Spleen (tissue), 3 donors: ENCODE measurements around the gene DOCK2.

Experiments
- POLR2A ChIP-seq, 3 donors: fragments of 450-650 bp; IDR thresholded peaks; one replicate each; pipeline ENCODE4 v1.5.1; 2017; ENCODE audit warnings: antibody characterized with exemption in 3 of 3, mild to moderate bottlenecking in 1 of 3
- POLR2AphosphoS5 ChIP-seq, 3 donors: sonication (generic); formaldehyde crosslinking; IDR thresholded peaks; one replicate each; pipeline ENCODE4 v1.5.1; 2017; ENCODE audit warnings: antibody characterized with exemption in 3 of 3

- no peak for TF ChIP-seq POLR2A (IDR thresholded peaks at IDR 0.05)
- no peak for TF ChIP-seq POLR2AphosphoS5 (IDR thresholded peaks at IDR 0.05)
Observed at GRCh38 chr5:170067574-170068170, 430.6 kb downstream of the DOCK2 start.
